ENCODE measurements around the gene AGBL1.
"Not testable (repeated sequence)": the region's sequence is repeated elsewhere in the genome, so short reads cannot be mapped to it uniquely, and the experiment has no call there.

The AGBL1 gene

DNA sequence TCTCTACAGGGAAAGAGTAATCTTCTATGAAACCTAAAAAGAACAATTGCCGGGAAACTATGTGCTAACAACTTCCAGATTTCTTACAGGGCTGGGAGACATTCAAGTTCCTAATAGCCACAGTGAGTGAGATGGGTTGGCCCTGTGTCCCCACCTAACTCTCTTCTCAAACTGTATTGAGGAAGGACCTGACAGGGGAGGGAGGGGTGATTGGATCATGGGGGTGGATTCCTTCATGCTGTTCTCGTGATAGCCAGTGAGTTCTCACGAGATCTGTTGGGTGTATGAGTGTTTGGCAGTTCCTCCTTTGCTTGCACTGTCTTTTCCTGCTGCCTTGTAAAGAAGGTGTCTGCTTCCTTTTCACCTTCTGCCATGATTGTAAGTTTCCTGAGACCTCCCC lies 958.7 kb downstream of the AGBL1 start:
- H3K4me3 ChIP-seq (ENCODE audit: control insufficient read depth, low read depth, low read length): no peak overlapping the region
- TF ChIP-seq, protein P1, sequence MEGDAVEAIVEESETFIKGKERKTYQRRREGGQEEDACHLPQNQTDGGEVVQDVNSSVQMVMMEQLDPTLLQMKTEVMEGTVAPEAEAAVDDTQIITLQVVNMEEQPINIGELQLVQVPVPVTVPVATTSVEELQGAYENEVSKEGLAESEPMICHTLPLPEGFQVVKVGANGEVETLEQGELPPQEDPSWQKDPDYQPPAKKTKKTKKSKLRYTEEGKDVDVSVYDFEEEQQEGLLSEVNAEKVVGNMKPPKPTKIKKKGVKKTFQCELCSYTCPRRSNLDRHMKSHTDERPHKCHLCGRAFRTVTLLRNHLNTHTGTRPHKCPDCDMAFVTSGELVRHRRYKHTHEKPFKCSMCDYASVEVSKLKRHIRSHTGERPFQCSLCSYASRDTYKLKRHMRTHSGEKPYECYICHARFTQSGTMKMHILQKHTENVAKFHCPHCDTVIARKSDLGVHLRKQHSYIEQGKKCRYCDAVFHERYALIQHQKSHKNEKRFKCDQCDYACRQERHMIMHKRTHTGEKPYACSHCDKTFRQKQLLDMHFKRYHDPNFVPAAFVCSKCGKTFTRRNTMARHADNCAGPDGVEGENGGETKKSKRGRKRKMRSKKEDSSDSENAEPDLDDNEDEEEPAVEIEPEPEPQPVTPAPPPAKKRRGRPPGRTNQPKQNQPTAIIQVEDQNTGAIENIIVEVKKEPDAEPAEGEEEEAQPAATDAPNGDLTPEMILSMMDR (conservative IDR thresholded peaks at IDR 0.05; ENCODE audit: control insufficient read depth, insufficient read depth, low read depth, low read length): no peak
- no peak for DNase-seq (ENCODE audit: low read depth)

DNA sequence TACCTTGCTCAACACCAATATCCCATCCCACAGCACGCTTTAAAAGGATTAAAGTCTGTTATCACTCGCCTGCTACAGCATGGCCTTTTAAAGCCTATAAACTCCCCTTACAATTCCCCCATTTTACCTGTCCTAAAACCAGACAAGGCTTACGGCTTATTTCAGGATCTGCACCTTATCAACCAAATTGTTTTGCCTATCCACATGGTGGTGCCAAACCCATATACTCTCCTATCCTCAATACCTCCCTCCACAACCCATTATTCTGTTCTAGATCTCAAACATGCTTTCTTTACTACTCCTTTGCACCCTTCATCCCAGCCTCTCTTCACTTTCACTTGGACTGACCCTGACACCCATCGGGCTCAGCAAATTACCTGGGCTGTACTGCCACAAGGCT lies 962.9 kb downstream of the AGBL1 start:
- not testable (repeated sequence) for DNase-seq (ENCODE audit: low read depth); H3K4me3 ChIP-seq (ENCODE audit: control insufficient read depth, low read depth, low read length)

DNA sequence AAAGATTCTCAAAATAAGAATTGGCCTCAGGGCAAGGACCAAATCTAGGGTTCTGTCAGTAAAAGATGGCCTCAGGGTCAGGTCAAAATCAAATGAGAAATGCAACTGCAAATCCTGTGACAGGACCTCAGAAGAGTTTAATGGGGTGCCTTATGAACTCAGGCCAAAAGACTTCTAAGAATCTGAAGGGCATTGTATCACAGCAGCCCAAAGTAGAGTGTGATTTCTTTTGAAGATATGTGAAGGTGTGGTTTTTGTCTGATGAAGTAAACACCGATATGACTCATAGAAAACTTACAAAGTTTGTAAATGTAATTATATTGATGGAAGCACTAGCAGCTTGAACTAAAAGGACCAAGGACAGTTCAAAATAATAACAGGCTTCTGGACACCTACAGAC lies 966.1 kb downstream of the AGBL1 start:
- DNase-seq (ENCODE audit: low read depth): no peak
- H3K4me3 ChIP-seq (ENCODE audit: control insufficient read depth, low read depth, low read length): no peak overlapping the region
- TF ChIP-seq, protein P1 (conservative IDR thresholded peaks at IDR 0.05; ENCODE audit: control insufficient read depth, insufficient read depth, low read depth, low read length): no peak

DNA sequence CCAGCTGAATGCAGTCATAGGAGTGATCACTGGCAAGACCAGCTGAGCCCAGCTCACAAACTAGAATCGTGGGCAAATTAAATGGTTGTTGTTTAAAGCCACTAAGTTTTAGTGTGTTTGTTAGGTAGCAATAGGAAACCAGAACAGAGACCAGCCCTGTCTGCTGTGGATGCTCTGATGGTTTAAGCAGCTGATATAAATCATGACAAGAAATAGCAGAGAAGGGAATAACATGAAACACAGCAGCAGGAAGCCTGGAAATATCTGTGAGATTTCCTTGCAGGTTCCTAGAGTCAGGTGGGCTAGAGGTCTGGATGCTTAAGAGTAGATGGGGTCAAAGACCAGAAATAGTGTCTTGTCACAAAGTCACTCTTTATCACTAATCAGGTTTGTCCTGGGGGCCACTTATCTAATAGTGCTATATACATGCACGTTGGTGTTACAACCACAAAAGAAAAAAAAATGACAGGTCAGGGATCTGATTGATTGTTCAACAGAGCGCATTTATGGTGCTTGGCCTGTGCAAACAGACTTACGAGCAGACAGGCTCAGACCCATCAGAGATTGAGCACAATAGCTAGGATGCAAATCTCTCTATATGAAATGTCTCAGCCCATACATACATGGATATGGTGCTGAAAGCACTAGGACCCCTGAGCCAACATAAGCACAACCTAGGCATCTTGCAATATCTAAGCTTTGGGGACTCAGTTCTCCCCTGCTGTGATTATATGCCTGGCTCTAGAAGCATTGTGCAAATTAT lies 967.7 kb downstream of the AGBL1 start:
- H3K4me3 ChIP-seq (ENCODE audit: control insufficient read depth, low read depth, low read length): no peak overlapping the region
- TF ChIP-seq, protein P1 (conservative IDR thresholded peaks at IDR 0.05; ENCODE audit: control insufficient read depth, insufficient read depth, low read depth, low read length): no peak
- no peak for DNase-seq (ENCODE audit: low read depth)

Data from fibroblast of mammary gland (primary cell).